Astrocyte (in vitro differentiated cells and primary cell): Measurements from ENCODE around the gene EFCAB6.

Experiments used
- EZH2 ChIP-seq: IDR thresholded peaks from 2 replicates; pipeline ENCODE4 v1.6.1; 2012; ENCODE audit warnings: mild to moderate bottlenecking, low read length, inconsistent platforms; ENCODE audit not compliant: insufficient read depth
- TF ChIP-seq, protein P1 (sequence below): IDR thresholded peaks from 2 replicates; pipeline ENCODE4 v1.5.1; 2011; ENCODE audit warnings: low read depth, mild to moderate bottlenecking, inconsistent platforms, low read length, moderate library complexity; ENCODE audit not compliant: insufficient read depth

DNA sequence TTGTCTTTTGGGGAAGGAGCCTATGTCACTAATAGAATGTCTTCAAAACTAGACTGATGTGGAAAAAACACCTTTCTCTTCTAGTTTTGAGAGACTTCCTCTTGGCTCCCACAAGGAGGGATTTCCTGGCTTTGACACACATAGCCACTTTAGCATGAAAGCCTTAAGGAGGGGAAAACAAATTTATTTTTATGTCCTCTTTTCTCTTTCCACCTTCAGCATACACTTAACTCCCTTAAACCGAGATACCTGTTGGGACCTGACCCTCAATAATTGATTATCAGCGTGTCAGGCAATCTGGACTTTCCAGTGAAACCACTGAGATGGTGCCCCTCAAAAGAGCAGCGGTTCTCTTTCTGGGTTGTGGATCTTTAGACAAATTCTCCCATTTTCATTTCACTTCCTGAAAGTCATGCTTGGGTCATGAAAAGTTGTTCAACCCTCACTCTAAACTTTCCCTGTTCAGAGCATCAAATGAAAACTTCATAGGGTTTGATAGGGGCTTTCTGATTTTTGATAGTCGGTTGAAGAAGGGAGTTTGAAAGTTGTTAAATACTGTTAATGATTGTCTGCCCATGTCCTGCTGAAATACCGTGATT, 9.1 kb downstream of the EFCAB6 start:
- TF ChIP-seq, protein P1, sequence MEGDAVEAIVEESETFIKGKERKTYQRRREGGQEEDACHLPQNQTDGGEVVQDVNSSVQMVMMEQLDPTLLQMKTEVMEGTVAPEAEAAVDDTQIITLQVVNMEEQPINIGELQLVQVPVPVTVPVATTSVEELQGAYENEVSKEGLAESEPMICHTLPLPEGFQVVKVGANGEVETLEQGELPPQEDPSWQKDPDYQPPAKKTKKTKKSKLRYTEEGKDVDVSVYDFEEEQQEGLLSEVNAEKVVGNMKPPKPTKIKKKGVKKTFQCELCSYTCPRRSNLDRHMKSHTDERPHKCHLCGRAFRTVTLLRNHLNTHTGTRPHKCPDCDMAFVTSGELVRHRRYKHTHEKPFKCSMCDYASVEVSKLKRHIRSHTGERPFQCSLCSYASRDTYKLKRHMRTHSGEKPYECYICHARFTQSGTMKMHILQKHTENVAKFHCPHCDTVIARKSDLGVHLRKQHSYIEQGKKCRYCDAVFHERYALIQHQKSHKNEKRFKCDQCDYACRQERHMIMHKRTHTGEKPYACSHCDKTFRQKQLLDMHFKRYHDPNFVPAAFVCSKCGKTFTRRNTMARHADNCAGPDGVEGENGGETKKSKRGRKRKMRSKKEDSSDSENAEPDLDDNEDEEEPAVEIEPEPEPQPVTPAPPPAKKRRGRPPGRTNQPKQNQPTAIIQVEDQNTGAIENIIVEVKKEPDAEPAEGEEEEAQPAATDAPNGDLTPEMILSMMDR: no peak
- no peak for TF ChIP-seq EZH2
